Measurements from ENCODE around the gene ORM2. TPM values are rescaled to one million over a fixed set of nuclear protein-coding genes. Genes with fewer than 3 reads are reported as not detected.

ORM2 gene
- polyA plus RNA-seq, 1 donor, result not detected

DNA sequence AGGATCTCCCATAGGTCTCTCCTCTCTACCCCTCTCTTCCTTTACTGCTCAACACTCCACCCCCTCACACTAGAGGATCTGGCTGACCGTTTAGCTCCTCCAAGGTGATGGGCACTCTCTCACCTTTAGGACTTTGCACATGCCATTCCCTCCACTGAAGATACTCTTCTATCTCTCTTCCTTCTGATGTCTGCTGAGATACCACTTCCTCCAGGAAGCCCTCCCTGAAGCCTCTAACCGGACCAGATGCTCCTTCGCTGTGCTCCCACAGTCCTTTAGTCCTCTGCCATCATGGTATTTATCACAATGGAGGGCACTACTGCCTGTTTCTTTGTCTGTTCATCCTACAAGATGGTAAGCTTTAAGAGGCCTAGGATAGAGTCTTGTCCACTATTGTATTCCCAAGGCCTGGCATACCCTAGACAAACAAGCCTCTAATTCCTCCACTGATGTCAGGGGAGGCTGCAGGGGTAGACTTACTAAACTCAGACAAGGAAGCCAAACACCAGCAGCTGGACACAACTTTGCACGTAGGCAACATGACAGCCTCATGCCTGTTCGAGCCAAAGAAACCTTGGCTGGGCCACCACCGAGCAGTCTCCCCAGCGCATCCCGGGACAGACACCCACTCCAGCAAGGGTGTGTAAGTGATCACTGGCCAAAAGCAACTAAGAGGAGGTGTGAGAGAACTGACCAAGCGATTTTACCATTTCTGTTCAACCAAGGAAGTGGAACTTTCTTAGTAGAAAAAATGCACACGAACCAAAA is 20.2 kb downstream of the ORM2 start:
- DNase-seq, result no peak

DNA sequence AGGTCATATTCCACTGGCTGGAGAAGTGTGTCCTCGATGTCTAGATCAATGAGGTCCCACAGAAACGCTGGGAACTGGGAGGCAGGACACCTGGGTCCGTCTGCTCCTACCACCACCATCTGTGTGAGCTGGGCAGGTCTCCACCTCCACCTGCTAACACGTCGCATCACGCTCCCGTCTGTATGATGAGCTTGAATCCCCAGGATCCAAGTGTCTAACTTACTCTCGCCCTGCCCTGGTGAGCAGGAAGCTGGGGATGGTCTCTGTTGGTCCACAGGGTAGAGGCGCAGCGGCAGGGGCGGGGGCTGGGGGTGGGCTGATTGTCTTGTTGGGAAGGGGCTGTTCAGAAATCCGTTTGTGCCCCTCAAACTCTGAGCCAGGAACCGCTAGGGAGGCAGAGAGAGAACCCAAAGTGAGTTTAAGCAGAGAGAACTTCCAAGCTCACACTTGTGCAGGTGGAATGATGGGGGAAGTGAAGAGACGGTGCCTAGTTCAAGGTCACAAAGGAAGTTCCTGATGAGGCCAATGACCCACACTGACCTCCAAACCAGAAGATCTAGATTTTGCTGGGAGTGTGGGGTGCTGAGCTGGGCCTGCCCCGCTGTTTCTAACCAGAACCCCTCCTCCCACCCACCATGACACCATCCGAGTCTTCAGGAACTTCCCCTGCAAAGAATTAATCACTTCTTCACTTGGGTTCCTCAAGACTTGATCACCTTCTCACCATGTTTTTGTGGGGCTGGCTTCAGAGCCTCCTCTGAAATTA is 21.1 kb downstream of the ORM2 start:
- DNase-seq, result no peak

DNA sequence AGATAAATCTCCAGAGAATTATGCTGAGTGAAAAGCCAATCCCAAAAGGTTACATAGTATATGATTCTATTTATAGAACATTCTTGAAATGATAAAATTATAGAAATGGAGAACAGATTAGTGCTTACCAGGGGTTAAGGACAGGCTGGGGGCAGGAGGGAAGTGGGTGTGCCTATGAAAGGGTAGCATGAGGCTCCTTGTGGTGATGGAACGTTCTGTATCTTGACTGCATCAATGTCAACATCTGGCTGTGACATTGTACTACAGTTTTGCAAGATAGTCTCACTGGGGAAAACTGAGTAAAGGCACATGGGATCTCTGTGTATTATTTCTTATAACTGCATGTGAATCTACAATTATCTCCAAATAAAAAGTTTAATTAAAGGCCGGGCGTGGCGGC is 22.3 kb downstream of the ORM2 start:
- no peak for DNase-seq

DNA sequence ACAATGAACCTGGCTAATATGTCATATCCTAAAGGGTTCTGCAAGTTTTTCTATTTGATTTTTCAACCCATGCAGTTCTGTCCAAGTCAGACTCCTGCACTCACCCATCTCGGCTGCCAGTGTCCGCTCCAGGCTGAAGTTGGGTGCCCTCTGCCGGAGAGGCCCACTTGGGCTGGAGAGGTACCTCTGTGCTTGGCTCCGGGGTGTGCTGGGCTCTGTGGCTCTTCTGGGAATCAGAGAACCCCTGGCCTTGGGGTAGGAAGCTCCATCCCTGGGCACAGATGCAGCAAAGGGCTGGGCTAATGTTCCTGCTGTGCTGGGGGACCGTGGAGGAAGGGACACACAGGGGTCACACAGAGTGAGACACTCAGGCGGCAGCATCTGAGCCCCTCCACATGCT is 26.2 kb downstream of the ORM2 start:
- no peak for DNase-seq

DNA sequence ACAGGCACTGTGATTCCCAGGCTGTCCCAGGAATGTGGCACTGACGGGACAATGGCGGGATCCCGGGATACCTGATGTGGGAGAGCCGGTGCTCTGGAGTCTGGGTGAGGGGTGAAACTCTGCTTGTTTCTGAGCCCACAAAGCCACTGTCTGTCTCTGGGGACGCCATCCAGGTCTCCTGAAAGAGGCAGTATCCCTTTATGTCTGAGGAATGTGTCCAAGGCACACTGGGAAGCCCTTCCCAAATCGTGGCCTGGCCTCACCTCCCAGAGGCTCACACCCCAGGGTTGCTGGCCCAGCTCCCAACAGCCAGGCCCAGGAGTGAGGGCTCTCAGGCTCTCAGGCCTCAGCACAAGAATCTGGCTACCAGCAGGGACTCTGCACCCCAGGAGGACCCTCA is 27.1 kb downstream of the ORM2 start:
- no peak for DNase-seq

DNA sequence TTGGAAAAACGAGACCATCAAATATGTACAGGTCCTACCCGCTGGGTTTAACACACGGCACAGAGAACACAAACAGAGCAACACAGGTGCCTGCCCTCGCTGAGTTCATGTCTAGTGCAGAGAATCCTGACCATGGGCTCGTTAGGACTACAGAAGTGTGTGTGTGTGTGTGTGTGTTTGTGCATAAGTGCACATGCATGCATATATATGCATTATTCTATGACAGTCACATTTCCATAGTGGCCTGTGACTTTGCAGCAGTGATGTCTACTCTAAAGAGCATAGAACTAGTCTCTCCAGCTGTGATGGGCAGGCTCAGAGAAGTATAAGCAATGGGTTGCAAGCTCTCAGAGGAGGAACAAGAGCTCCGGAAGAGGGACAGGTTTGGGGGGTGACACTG is 27.7 kb downstream of the ORM2 start:
- DNase-seq, result no peak

DNA sequence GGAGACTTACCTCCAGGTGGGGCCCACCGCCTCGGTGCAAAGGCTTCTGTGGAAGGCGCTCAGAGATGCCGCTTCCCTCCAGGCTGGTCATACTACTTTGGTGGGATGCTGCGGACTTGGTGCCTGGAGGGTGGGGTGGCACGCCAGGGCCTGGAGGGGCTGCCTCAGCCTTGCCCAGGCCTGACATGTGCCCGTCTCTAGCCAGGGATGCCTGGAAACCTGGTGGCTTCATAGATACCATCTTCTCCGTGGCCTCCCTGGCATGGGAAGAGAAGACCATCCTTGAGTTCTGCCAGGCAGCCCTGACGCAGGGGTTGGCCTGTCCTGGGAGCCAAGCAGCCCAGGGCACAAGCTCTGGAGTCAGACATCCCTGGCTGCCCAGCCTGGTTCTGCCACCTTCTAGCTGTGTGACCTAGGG is 28.3 kb downstream of the ORM2 start:
- DNase-seq, result no peak

DNA sequence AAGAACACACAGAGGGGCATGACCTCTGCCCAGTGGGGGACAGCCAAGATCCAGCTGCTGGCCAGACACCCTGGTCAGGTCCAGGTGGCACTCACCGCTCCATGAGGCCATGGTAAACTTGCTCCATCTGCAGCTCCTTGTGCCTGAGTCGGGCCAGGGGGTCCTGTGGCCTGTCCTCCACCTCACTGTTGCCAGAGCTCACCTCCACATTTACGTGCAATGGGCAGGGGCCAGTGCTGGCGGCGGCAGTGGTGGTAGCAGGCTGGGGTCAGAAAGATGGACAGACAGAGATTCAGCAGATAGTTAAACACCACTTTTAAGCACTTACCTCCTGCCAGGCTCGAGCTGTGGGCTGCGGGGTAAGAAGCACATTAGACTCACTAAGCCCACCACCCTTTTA is 30.1 kb downstream of the ORM2 start:
- DNase-seq, result no peak

DNA sequence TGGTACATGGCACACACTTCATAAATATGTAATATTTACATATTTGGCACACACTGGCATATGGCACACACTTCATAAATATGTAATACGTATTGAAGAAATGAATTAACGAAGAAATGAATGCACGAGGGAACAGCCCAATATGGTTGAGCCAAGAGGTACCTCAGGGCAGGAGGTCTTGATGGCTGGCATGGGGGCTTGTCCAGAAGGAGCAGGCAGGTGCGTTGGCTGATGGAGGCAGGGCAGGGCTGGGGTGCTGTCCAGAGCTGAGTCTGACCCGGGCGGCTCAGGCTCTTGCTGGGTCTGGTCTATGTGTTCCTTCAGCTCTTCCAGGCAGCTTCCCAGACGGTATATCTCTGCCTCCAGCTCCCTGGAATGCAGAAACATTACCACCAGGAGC is 31.9 kb downstream of the ORM2 start:
- no peak for DNase-seq

DNA sequence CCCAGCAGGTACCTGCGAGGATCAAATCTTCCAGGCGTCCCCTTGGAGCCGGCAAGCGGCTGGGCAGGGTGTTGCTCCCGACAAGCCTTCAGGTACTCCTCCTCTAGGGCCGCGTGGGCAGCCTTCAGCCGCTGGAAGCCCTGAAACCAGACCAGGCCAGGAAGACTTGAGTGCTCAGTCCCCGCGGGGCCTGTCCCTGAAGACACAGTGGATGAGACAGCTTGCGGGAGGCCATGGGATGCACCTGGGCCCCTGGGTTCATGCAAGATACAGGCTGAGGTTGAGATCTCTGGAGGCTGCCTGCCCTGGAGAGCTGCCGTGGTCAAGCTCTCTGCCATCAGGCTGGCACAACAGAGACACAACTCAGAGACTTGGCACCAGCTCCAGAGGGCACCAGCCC is 32.7 kb downstream of the ORM2 start:
- DNase-seq, result no peak

DNA sequence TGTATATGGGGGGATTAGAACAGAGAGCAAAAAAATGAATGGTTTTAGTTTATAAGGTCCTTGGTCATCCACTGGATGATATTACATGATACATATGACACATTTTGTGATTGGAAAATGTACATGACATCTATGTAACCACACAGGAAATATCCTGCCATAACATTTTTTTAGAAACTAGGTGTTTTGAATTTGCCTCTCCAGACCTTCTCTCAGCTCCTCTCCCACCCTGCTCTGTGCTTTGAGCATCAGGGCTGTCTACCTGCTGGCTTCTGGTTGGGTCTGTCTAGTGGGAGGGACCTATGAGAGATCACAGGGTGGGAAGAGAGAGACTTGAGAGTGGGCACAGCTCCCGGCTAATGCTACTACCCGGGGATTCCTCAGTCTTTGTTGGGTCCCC is 33.8 kb downstream of the ORM2 start:
- no peak for DNase-seq

DNA sequence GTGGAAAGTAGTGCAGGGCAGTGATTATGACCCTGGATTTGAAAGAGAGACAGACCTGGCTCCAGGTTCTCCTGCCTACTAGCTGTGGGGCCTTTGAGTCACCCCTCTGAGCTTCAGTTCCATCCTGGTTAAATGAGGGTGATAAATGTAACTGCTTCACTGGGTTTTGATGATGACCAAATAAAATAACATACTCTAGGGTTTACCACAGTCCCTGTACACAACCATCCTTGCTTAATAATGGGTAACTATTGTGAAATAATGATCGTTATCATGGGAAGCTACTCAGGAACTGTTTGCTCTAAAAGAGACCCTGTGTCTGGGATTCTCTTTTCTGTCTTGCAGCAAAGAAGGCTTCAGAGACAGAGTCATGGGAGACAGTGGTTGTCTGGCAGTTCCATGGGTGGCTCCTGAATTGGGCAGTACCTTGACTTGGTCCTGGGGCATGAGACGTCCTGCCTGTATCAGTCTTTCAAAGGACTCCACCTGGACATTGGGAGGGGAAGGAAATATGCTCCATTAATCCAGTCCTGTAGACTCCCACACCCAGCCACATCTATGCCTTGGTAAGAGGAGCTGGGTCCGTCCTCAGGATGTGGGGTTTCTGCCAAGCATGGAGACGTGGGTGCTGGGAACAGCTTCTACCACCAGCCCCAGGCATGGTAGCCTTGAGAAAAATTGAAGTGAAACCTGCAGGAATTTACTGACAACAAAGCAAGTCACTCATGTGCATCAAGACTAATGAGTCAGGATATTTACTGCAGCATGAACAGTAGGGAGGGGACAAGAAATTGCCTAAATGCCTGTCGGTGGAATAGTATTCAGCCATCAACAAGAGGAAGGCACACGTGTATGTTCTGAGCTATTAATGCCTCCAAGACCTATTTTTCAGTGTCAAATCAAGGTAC is 34.7 kb downstream of the ORM2 start:
- no peak for DNase-seq

DNA sequence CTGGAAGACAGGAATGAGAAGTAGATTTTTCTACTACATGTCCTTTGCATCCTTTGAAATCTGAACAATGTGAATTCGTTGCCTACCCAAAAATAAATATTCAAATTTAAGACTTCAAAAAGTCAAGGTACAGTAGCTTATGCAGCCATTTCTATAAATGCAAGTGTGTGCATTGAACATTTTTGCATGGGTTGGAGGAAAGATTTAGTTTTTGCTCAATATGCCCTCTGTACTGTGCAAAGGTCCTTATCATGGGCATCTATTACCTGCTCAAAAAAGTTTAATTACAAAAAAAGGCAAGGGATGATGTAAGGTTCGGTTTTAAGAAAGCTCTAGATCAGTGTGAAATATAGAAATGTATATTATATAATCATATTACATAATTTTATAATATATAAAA is 35.5 kb downstream of the ORM2 start:
- DNase-seq, result no peak

DNA sequence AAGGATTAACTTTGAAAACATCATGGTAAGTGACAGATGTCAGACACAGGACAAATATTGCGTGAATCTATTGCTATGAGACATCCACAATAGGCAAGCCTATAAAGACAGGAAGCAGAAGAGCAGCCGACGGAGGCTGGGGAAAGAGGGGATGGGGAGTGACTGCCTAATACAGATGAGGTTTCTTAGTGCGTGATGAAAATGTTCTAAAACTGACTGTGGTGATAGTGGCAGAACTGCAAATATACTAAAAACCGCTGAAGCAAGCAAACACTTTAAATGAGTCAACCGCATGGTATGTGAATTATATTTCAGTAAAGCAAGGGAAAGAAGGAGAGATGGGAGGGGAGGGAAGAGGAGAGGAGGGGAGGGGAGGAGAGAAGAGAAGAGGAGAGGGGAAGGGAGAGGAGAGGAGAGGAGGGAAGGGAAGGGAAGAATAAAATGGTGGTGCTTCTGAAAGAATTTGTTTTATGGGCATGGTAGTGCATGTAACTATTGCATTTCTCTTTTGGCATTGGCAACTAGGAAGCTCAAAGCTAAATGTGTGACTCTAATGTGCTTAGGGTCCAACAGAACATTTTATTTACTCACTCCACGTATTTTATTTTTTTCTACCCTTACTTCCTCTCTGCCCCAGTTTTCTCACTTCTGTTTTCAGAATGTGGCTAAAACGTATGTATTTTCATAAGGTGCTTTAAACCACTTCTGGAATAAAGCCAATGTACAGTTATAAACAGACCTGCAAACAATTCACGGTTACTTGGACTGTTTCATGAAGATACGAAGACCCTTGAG is 36.9 kb downstream of the ORM2 start:
- DNase-seq, result no peak

DNA sequence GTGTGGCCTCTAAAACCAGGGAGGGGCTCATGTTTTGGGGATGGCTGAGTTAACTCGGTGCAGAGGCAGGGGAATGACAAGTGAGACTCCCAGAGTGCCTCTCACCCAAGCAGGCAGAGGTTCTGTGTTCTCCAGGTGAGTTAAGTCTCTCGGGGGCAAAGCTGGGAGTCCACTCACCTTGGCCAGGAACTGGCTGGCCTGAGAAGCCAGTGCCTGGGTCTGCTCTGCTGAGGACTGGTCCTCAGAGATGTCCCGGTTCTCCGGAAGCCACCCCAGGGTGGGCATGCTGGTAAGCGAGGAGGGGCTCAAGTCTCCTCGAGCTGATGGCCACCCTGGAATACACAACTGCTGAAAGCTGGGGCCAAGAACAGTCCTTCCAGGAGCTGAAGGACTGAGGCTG is 37.7 kb downstream of the ORM2 start:
- no peak for DNase-seq

DNA sequence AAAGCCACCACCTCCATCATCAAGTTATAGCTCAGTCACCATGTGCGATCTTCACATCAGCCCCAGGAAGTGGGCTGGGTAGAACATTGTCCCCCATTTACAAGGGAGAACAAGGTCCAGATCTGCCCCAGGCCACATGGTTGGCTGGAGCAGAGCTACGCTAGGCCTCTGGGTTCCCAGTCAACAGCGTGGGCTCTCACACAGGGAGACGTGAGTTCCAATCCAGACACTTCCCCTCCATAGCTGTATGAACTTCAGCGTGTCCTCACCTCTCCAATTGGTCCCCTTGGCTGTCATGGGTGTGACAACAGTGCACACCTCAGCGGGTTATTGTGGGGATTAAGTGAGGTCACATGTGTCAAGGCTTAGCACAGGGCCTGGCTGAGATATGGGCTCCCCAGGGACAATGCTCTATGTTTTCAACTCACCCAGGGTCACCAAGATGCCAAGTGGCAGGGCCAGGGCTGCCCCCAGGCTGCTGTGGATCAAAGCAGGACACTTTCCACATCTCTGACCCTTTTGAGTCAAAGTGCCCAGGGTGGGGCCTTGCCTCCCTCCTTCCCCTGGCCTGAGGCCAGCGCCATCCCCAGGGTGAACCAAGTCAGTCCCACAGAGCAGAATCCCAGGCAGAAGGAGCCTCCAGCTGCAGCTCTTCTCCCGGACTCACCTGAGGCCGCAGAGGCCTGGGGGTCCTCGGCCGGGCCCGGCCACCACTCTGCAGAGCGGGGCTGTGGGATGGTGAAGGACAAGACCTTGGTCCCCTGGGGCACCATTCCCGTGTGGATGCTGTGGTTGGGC is 38.3 kb downstream of the ORM2 start:
- DNase-seq, result no peak

DNA sequence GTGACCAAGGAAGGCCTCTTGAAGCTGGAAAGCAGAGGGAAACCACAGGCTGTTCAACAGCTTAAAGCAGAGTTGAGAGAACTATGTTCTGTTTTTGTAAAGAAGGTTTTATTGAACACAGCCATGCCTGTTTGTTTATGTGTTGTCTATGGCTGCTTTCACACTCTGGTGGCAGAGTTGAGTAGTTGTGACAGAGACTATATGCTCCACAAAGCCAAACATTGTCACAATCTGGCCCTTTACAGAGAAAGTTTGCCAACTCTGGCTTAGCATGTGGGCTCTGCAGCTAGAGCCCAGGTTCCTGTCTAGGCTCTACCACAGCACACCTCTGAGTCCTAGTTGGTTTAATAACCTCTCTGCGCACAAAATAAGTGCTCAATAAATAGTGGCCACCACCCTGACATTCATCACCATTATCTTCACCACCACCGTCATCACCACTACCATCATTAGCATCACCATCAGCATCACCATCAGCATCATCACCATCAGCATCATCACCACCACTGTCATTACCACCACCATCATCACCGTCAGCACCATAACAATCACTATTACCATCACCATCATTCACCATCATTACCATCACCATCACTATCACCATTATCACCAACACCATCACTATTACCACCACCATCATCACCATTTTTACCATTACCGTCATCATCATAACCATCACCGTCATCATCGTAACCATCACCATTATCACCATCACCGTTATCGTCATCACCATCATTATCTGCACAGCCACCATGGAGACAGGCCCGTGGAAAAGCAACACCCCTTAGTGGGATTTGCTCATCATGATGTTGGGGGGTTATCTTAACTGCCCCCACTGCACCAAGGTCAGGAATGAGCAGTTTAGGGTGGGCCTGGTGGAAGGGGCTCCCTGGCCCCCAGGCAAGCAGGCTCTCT is 39.8 kb downstream of the ORM2 start:
- DNase-seq, result no peak

DNA sequence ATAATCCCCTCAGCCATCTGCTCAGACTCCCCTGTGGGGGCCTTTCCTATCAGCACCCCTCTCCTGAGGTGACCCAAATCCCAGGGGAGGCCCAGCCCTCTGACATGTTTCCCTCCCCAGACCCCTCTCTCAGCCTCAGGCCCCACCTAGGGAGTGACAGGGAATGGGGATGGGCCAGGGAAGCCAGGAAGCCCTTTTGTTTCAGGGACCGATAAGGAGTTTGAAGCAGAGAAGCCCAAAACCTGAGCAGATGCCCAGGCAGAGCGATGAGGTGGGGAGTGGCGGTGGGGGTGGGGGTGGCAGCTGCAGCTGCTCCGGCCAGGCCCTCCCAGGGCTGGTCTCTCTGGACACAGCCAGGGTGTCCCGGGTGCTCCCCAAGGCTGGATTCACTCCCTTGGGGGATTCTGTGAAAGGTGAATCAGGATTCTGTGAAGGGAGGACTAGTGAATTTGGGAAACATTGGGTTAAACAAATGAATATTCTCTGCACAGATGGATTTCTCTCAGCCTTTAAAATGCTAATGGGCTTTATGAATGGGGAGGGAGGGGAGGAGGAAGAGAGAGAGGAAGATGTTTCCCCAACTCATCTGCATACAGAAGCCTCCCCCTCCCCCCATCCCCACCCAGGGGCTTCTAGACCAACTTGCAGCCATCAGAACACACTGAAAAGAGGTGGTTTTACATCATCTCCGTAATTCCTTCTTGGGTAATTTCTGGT is 40.7 kb downstream of the ORM2 start:
- no peak for DNase-seq

DNA sequence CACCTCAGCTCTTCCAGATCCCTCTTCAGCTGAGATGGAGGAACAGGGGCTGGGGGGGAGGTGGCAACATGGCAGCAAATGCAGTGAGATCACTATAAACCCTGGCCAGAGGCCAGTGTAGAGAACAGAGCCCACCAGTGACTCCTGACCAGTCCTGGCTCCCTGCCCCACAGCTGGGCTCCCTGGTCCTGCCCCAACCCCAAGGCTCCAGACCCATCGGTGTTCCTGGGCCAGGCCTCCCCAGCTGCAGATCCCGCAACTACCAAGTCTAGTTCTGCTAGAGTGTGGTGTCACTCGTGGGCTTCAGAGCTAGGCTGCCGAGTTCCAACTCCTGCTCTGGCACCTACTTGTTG is 41.3 kb downstream of the ORM2 start:
- no peak for DNase-seq
